Right renal cortex interstitium (tissue), 3 donors: Measurements from ENCODE around the gene CCDC88C. TPM values are rescaled to one million over a fixed set of nuclear protein-coding genes. Genes with fewer than 3 reads are reported as not detected.
"Not testable (repeated sequence)": the region's sequence is repeated elsewhere in the genome, so short reads cannot be mapped to it uniquely, and the experiment has no call there.

Source experiments
- DNase-seq, 3 donors: peaks; one replicate each; pipeline ENCODE4 v3.0.0-alpha.2; 2013; ENCODE audit warnings: low read depth in 3 of 3, low spot score in 2 of 3
- polyA plus RNA-seq, 3 donors: library from polyadenylated mRNA; unstranded; fragments of 120-200 nt; gene quantifications; one replicate each; pipeline ENCODE4 v1.2.1, GENCODE V29; 2013; ENCODE audit not compliant: insufficient read length in 3 of 3

The CCDC88C gene
- polyA plus RNA-seq, 3 donors: 28.7 to 35.2 (median 31.2) TPM

DNA sequence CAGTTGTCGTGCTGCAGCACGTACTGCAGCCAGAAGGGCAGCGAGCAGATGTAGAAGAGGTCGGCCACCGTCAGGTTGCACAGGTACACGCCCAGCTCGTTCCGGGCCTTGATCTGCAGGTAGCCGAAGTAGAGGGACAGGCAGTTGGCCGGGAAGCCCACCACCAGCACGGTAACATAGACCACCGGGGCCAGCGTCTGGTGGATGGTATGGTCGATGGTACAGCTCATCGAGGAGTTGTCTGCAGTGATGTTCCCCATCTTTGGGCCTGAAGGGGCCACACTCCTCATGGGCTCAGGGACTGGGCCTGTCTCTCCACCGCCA, 182.9 kb downstream of the CCDC88C start:
- no peak for DNase-seq

DNA sequence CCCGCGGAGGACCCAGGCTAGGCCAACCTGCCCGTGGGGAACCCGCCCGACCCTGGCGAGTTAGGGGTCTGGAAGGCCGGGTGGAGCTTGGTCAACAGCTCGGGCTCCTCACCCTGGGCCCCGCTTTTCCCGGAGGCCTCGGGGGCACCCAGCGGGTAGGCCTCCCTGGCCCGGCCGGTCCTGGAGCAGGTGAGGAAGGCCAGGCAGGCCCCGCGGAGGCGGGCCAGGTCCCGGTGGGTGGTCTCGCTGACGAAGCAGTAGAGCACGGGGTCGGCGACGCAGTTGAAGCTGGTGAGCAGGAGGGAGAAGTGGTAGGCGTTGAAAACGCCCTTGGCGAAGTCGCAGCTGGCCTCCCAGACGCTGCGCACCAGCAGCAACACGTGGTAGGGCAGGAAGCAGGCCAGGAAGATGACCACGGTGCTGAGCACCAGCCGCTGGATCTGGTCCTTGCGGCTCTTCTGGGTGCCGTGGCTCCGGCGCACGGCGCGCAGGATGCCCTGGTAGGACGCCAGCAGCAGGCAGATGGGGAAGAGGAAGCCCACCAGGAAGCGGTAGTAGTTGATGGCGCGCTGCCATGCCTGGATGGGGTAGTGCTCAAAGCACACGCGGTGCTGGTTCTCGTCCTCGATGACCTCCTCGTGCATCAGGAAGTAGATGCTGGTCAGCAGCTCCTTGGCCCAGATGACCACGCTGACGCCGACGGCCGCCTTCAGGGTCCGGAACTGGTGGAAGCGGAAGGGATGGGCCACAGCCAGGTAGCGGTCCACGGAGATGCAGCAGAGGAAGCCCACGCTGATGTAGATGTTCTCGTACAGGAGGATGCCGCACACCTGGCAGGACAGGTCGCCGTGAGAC, 183.5 kb downstream of the CCDC88C start:
- DNase-seq: no peak

DNA sequence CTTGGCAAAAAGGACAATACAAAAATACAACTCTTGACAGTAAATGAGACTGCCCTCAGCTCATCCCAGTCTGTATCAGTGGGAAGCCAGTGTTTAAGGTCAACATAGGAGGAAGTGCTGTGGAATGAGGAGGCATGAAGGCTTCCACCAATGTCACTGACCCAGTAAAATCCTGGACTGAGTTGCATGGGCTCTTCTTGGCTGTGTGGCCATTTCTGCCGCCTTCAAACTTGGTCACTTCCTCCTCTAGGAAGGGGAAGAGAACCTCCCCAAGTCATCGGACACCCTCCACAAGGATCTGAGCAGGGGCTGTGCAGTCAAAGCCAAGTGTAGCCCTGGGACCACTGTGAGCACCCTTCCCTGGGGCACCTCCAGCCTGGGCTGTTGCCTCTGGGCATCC, 185.0 kb downstream of the CCDC88C start:
- no peak for DNase-seq

DNA sequence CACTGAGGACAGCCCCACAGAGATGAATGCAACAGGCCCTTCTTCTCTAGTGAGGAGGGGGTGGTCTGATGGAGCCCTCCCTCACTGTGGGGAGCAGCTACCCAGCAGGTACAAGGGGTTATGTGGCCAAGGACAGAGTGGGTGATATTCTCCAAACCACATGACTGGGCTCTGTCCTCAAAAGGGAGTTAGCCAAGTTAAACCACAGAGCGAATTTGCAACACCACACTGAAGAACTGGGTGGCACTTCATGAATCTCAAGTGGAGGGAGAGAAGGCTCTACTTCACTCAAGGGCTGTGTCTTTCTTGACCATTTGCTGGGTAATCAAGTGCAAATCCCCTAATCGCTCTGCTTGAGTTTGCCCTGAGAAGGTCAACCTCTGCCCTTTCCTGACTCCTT, 185.6 kb downstream of the CCDC88C start:
- DNase-seq: no peak

DNA sequence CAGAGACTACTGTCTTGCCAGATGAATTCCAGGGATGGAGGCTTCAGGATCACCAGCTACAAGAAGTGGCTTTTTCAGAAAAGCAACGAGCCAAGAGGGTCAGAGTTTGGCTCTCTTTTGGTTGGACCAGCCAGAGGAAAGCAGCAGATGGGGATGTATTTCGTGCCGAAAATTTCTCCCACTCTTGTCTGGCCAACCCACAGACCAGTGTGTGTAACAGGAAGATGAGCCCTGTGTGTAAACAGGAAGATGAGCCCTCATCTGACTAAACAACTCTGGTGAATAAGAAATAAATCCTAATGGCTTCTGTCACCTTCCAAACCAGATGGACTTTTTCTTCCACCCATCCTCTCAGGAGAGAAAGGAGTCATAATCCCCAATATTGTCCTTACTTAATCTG, 186.2 kb downstream of the CCDC88C start:
- DNase-seq: no peak

DNA sequence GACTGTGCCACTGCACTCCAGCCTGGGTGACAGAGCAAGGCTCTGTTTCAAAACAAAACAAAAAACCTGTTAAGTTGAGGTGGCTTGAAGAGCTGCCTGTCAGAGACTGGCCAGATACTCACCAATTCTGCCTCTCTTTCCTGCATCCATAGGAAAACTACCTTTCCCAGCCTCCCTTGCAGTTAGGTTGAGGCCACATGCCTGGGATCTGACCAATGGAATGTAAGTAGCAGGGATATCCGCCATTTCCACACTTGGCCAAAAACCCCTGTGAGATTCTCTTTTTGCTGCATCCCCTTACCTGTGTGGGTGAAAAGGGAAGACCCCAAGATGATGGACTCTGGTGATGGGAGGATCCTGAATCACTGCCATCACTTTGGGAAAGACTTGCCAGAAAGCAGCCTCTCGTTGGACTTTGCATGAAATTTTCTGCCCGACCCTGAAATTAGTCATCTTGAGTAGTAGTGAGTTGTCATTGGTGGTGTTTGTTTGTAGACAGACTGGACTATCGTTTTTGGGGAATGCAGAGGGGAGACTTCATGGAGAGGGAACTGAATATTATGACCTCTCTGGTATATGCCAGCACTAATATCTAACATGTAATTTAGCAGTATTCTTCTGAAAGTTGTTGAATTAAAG, 187.1 kb downstream of the CCDC88C start:
- no peak for DNase-seq

DNA sequence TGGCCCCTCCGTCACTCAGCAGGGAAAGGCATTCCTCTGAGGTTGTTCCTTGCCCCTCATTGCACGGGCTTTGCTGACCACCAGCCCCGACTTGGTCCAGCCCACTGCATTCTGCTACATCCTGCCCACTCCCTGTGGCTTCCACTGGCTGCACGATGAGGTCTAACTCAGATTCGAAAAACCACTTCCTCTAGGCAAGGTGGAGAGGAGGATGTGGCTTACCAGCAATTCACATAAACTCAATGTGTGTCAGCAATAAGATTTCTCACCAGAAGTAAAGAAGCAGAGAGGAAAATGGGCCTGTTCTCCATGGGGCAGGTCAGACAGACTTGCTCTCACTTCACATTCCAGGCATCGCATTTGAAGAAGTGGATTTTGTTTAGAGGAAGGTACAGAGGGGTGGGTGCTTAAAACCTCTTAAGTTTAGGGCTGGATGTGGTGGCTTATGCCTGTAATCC, 187.8 kb downstream of the CCDC88C start:
- no peak for DNase-seq

DNA sequence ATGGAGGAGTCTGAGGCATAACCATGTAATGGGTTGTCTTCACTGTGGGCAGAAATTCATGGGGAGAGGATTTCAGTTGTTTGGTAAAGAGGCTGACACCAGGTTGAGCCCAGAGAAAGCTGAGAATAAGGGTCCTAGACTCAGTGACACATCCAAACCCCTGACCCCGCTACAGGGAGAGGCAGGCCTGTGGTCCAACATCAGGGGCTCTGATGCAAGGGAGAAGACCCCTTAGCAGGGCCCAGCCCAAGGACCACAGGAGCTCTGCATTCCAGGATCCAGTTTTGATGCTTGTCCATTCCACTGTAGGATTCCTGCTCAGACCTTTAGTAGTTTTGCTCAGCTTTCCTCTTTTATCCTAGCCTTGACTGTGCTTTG, 188.6 kb downstream of the CCDC88C start:
- no peak for DNase-seq

DNA sequence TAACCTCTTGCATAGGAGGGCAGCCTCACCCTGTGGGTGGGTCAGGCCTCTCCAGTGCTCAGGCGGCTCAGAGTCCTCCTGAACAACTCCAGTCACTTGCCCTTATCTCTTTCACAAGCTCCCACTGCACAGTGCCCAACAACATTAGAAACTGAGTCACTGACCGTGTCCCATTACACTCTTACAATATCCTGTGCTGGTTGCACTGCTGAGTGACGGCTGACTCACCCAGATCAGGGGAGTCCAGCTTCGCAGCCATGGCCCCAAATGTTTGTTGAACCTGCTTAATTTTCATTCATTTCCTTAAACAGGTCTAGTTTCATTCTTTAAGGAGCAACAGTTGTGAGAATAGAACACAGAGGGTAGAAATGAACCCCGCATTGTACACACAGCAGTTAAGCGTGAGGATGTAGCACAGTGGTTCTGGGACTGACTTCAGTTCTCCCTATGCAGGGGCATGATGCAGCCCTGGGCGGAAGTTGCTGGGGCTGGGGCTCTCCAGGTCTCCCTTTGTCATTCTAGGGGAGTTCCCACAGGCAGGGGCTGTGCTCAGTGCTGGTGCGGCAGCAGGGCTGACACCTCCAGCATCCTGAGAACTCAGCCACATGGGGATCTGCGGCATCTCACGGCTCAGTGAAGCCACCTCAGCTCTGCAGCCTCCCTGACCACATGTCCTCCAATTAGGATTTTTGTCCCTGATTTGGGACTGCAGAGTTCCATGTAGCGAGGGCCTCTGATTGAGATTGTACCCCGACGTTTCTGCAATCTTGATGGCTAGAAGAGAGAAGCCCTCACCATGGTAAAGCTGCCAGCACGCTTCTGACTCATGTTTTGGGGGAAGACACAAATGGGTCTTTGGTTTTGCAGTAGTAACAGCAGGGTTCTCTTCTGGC, 189.3 kb downstream of the CCDC88C start:
- no peak for DNase-seq

DNA sequence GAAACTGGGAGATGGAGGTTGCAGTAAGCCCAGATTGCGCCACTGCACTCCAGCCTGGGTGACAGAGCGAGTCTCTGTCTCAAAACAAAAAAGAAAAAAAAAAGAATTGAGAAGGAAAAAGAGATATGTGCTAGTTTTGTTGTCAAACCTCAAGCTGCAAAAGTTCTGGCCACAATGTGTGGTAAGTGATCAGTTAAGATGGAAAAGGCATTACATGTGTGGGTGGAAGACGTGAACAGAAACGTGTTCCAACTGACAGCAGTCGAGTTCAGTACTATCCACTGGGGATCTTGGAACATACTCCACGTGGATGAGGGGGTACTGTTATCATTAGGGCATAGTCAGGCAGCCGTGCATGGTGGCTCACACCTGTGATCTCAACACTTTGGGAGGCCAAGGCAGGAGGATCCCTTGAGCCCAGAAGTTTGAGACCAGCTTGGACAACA, 190.4 kb downstream of the CCDC88C start:
- DNase-seq: no peak

DNA sequence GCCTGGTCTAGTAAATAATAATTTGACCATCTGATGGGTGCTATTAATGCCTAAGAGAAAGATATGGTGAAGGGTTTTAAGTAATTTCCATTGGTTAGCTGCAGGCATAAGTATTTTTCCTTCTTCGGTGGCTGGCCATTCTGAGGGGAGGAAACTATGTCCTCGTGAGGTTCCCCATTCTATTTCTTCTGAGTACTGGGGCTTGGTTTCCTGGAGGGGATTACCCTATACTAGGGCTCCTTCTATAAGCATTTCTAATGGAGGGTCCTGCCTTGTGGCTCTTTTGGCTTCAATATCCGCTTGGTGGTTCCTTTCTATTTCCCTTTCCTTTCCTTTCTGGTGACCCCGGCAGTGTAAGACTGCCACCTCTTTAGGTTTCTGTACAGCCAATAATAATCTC, 191.3 kb downstream of the CCDC88C start:
- not testable (repeated sequence) for DNase-seq

DNA sequence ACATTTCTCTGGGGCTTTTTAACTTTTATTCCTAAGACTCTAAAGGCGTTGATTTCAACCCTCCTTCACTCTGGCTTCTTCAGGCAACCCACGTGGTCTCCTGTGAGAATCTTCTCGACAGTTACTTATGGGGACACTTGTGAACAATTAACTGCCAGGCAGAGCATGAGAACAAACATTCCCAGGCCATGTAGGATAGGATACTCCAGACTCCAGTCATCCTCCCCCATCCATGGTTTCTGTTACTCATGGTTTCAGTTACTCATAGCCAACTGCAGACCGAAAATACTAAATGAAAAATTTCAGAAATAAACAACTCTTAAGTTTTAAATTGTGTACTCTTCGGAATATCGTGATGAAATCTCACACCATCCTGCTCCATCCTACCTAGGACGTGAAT, 192.6 kb downstream of the CCDC88C start:
- DNase-seq: no peak

DNA sequence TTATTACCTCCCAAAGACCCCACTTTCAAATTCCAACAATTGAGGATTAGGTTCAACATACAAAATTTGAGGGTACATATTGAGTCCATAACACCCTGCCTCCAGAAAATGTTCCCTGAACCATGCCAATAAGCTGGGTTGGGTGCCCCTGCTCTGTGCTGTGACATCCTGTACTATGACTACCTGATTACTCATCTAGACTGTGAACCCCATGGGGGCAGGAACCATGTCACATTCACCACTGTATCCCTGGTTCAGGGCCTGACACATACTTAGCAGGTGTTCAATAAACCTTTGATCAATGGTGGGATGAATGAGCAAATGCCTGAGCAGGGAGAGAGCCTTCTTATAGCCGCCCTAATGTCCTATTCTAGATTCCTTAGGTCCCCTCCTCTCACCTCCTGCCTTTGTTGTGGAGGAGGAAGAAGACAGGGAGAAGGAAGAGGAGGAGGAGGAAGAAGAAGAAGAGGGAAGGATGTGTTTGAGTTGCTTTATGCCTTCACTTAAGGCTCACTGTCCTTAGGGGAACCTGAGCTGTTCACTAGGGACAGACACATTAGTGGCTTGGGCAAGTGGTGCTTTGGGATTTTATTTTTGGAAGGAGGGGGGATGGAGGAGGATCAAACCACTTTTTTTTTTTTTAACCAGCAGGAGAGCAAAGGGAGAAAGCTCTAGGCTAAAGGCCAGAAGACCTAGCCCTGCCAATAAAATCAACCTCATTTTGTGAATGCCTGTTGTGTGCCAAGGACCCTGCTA, 194.4 kb downstream of the CCDC88C start:
- no peak for DNase-seq

Other genes starting within 250 kb of the CCDC88C start
- gene GPR68, start 173.1 kb downstream of the CCDC88C start, polyA plus RNA-seq: 1 to 10 TPM; 1.8 to 2.4 (median 2.0) TPM
- 100 to 1,000 TPM; 110 to 117 (median 114) TPM for gene PPP4R3A, start 92.5 kb upstream of the CCDC88C start, polyA plus RNA-seq